GM18870 (cell line): Measurements from ENCODE around the gene SLC27A2.
"Not testable (repeated sequence)": the region's sequence is repeated elsewhere in the genome, so short reads cannot be mapped to it uniquely, and the experiment has no call there.

ENCODE experiments used
- ATAC-seq: cut with Tn5 transposase; IDR thresholded peaks from one replicate; pipeline ENCODE4 v1.9.1; 2021; ENCODE audit warnings: moderate library complexity; ENCODE audit not compliant: unreplicated experiment

The SLC27A2 gene

GRCh38 chr15:50162969-50163718 is 18.9 kb upstream of the SLC27A2 start:
- no peak for ATAC-seq

GRCh38 chr15:50163719-50164410 is 18.1 kb upstream of the SLC27A2 start:
- ATAC-seq: no peak

GRCh38 chr15:50164458-50164857 is 17.5 kb upstream of the SLC27A2 start:
- ATAC-seq: no peak

GRCh38 chr15:50166216-50166615 is 15.8 kb upstream of the SLC27A2 start:
- ATAC-seq: no peak

- no peak for ATAC-seq
Measured at GRCh38 chr15:50167110-50167509, 14.9 kb upstream of the SLC27A2 start.

GRCh38 chr15:50168379-50168778 is 13.6 kb upstream of the SLC27A2 start:
- no peak for ATAC-seq

- ATAC-seq: no peak
Measured at GRCh38 chr15:50168783-50169411, 13.1 kb upstream of the SLC27A2 start.

GRCh38 chr15:50172360-50172895 is 9.6 kb upstream of the SLC27A2 start:
- not testable (repeated sequence) for ATAC-seq

GRCh38 chr15:50176869-50177268 is 5.1 kb upstream of the SLC27A2 start:
- no peak for ATAC-seq

- ATAC-seq: no peak
Measured at GRCh38 chr15:50180091-50180490, 1.9 kb upstream of the SLC27A2 start.

GRCh38 chr15:50180582-50180981 is 1.4 kb upstream of the SLC27A2 start:
- no peak for ATAC-seq

- no peak for ATAC-seq
Measured at GRCh38 chr15:50181201-50181968, 611 bp upstream of the SLC27A2 start.

- no peak for ATAC-seq
Measured at GRCh38 chr15:50182219-50183013, 420 bp downstream of the SLC27A2 start.

- ATAC-seq: peak; percentile 37
Measured at GRCh38 chr15:50183112-50183794, 1.3 kb downstream of the SLC27A2 start.

GRCh38 chr15:50184863-50185504 is 3.0 kb downstream of the SLC27A2 start:
- no peak for ATAC-seq

- no peak for ATAC-seq
Measured at GRCh38 chr15:50186090-50186489, 4.1 kb downstream of the SLC27A2 start.

GRCh38 chr15:50186752-50187151 is 4.8 kb downstream of the SLC27A2 start:
- no peak for ATAC-seq

GRCh38 chr15:50187525-50187924 is 5.5 kb downstream of the SLC27A2 start:
- no peak for ATAC-seq

GRCh38 chr15:50187997-50188396 is 6.0 kb downstream of the SLC27A2 start:
- no peak for ATAC-seq
